HepG2 (cell line): ENCODE results near the gene SLC15A1.

Experiments used
- RFX5 ChIP-seq: IDR thresholded peaks from 2 replicates; pipeline ENCODE4 v1.6.1; 2011; ENCODE audit warnings: low read depth, low read length, improper control_type of control experiment
- TBL1XR1 ChIP-seq: fragments of 150-350 bp; IDR thresholded peaks from 2 replicates; pipeline ENCODE4 v1.6.1; 2014; ENCODE audit warnings: borderline replicate concordance, low read length; ENCODE audit not compliant: partially characterized antibody
- ZFX ChIP-seq: sonication (generic); formaldehyde crosslinking; IDR thresholded peaks from 2 replicates; pipeline ENCODE4 v1.4.0; 2020; ENCODE audit warnings: mild to moderate bottlenecking, low read depth, missing genetic modification reagents, moderate library complexity
- ZNF230 ChIP-seq: sonication (generic); formaldehyde crosslinking; IDR thresholded peaks from 2 replicates; pipeline ENCODE4 v1.4.0; 2020; ENCODE audit warnings: mild to moderate bottlenecking, missing genetic modification reagents
- TF ChIP-seq, protein P1 (sequence below): sonication (generic); formaldehyde crosslinking; conservative IDR thresholded peaks from 2 replicates; pipeline ENCODE4 v1.8.0; 2022; ENCODE audit warnings: low read depth, missing genetic modification reagents
- TF ChIP-seq, protein P2 (sequence below): sonication (generic); formaldehyde crosslinking; IDR thresholded peaks from 2 replicates; pipeline ENCODE4 v1.5.0; 2020; ENCODE audit warnings: mild to moderate bottlenecking, missing genetic modification reagents, moderate library complexity

- TF ChIP-seq, protein P1, sequence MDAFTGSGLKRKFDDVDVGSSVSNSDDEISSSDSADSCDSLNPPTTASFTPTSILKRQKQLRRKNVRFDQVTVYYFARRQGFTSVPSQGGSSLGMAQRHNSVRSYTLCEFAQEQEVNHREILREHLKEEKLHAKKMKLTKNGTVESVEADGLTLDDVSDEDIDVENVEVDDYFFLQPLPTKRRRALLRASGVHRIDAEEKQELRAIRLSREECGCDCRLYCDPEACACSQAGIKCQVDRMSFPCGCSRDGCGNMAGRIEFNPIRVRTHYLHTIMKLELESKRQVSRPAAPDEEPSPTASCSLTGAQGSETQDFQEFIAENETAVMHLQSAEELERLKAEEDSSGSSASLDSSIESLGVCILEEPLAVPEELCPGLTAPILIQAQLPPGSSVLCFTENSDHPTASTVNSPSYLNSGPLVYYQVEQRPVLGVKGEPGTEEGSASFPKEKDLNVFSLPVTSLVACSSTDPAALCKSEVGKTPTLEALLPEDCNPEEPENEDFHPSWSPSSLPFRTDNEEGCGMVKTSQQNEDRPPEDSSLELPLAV = no peak
- TF ChIP-seq RFX5 (no peak), ZNF230 (no peak), TBL1XR1 (no peak), ZFX (CRISPR knock-in tag) (no peak)
- TF ChIP-seq, protein P2, sequence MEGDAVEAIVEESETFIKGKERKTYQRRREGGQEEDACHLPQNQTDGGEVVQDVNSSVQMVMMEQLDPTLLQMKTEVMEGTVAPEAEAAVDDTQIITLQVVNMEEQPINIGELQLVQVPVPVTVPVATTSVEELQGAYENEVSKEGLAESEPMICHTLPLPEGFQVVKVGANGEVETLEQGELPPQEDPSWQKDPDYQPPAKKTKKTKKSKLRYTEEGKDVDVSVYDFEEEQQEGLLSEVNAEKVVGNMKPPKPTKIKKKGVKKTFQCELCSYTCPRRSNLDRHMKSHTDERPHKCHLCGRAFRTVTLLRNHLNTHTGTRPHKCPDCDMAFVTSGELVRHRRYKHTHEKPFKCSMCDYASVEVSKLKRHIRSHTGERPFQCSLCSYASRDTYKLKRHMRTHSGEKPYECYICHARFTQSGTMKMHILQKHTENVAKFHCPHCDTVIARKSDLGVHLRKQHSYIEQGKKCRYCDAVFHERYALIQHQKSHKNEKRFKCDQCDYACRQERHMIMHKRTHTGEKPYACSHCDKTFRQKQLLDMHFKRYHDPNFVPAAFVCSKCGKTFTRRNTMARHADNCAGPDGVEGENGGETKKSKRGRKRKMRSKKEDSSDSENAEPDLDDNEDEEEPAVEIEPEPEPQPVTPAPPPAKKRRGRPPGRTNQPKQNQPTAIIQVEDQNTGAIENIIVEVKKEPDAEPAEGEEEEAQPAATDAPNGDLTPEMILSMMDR (CRISPR knock-in tag) = no peak
Measured at GRCh38 chr13:98749501-98749900, 3.0 kb downstream of the SLC15A1 start.
